ENCODE data around the gene CLK2.
A peak's percentile ranks its signal among the peaks of the same experiment; 100 is the strongest.
"Not testable (repeated sequence)": the region's sequence is repeated elsewhere in the genome, so short reads cannot be mapped to it uniquely, and the experiment has no call there.

Gene CLK2

DNA sequence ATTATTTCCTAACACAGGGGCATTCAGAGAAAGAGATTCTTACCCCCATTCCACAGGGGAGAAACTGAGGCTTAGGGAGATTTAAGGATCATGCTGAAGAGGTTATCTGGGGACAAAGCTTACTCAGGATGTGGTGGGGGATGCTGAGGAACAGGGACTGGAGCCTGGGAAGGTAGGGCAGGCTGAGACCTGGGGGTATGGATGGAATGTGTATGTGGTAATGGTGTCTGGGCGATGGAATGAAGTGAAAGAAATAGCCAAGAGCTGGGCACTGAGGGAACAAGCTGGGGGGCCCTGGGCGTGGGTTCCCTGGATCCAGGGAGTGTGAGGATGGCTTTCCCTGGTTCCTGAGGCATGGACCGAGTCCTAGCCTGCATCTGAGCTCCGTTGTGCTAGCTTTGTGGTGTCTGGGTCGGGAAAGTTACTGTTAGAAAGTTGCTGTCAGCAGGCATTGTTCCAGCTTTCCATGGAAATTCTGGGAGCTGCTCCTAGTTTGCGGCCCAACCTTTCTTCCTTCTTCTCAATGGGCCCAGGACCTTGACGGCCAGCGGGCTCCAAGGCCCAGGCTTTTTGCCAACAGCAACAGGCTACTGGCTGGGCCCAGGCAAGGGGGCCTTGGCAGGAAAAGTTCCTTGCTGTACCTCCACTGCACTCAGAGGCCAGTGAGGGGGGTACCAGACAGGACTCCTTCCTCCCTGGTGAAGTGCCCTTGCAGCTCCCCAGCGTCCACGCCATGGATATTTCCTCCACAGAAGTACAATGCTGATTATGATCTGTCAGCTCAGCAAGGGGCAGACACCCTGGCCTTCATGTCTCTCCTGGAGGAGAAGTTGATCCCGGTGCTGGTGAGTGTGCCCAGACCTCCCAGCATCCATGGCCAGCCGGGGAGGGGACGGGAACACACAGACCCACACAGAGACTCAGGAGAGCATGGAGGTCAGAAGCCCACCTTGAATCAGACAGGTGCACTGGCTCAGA, 41.0 kb downstream of the CLK2 start:
- H3K9ac ChIP-seq (ENCODE audit: low read depth, low read length); H3K36me3 ChIP-seq (ENCODE audit: insufficient read depth, low read length); H3K4me1 ChIP-seq (ENCODE audit: insufficient read depth, low read length); H3K9me3 ChIP-seq (ENCODE audit: control insufficient read depth, insufficient read depth, low read length): not testable (repeated sequence)

DNA sequence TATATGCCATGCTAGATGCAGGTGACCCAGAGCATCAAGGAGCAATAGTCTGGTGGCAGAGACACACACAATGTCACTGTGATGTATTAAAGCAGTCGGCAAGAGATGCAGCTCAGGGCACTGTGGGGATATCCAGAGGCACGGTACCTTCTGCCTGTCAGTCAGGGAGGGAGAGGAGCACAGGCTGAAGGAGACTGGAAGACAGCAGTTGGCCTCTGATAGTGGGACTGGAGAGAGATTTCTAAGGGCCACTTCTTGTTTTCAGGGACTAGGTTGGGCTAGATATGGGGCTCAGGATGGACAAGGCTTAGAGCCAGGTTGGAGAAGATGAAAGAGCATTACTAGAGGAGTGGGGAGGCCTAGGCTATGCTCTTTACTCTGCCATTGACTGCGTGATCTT, 42.0 kb downstream of the CLK2 start:
- H3K4me1 ChIP-seq (ENCODE audit: insufficient read depth, low read length); H3K9me3 ChIP-seq (ENCODE audit: control insufficient read depth, insufficient read depth, low read length); H3K36me3 ChIP-seq (ENCODE audit: insufficient read depth, low read length); H3K9ac ChIP-seq (ENCODE audit: low read depth, low read length): not testable (repeated sequence)

- Histone ChIP-seq H3K9ac (ENCODE audit: low read depth, low read length) (peak overlapping the region; percentile 64), H3K4me1 (ENCODE audit: insufficient read depth, low read length) (peaks cover 22% of the 10 kb centered on the region), H3K9me3 (ENCODE audit: control insufficient read depth, insufficient read depth, low read length) (no peaks in the 10 kb centered on the region), H3K36me3 (ENCODE audit: insufficient read depth, low read length) (no peaks in the 10 kb centered on the region)
Observed at GRCh38 chr1:155228096-155228427, 45.2 kb downstream of the CLK2 start.

DNA sequence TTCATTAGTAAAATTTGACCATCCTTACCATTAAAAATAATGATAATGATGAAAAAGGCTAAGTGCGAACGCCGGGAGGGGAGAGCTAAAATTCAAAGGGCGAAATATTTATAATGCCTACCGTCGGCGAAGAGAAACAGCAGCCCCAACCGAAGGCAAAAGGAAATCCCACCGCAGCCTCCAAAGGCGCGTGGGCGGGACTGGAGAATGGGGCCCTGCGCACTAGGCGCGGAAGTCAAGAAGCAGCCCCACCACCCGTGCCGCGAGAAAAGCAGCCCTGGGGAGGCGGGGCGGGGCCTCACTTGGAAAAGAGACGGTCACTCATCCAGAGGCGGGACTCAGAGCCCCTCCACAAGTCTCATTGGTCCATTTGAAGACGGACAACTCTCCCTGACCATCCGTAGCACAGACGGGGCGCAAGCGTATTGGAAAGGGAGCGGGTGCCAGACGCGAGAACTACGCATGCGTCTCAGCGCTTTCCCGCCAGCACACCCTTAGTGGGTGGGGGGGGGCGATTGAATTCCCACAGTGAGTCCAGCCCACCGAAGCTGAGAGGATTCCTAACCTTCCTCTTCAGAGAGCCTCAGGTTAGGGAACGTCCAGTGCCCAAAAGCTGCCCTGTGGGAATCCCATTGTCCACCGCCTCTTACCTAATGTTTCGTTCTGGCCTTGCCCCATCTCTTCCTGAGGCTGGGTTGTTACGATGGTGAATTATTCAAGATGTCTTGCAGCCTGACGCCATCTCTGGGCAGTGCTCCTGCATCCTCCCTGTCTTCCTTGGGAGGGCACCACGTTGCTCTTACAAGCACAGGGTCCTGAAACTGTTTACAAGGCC, 45.8 kb downstream of the CLK2 start:
- H3K9ac ChIP-seq (ENCODE audit: low read depth, low read length) = peak overlapping the region; percentile 77
- H3K36me3 ChIP-seq (ENCODE audit: insufficient read depth, low read length) = no peaks in the 10 kb centered on the region
- no peaks in the 10 kb centered on the region for H3K9me3 ChIP-seq (ENCODE audit: control insufficient read depth, insufficient read depth, low read length)

DNA sequence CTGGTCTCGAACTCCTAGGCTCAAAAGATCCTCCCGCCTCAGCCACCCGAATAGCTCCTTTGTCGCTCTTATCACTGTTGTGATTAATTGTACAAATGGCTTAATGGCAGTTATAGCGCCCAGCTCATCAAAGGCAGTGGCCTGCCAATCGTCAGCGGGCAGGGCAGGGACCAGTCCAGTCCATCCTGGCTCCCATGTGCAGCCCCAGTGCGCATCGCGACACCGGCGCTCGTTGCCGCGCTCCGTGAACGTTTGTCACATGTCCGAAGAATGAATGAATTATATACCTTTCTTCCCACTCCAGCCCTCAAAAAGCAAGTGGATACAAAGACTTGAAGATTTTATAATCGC, 46.4 kb downstream of the CLK2 start:
- peaks cover 22% of the 10 kb centered on the region for H3K4me1 ChIP-seq (ENCODE audit: insufficient read depth, low read length)
- H3K9ac ChIP-seq (ENCODE audit: low read depth, low read length) = peak overlapping the region; percentile 77
- no peaks in the 10 kb centered on the region for H3K9me3 ChIP-seq (ENCODE audit: control insufficient read depth, insufficient read depth, low read length)
- H3K36me3 ChIP-seq (ENCODE audit: insufficient read depth, low read length) = no peaks in the 10 kb centered on the region

More for the DNA sequence above, 45.8 kb downstream of the CLK2 start:
- H3K4me1 ChIP-seq (ENCODE audit: insufficient read depth, low read length) = peaks cover 22% of the 10 kb centered on the region

- Histone ChIP-seq H3K4me1 (ENCODE audit: insufficient read depth, low read length) (peaks cover 22% of the 10 kb centered on the region), H3K9me3 (ENCODE audit: control insufficient read depth, insufficient read depth, low read length) (no peaks in the 10 kb centered on the region), H3K36me3 (ENCODE audit: insufficient read depth, low read length) (no peaks in the 10 kb centered on the region), H3K9ac (ENCODE audit: low read depth, low read length) (peak overlapping the region; percentile 77)
Observed at GRCh38 chr1:155226188-155226909, 47.0 kb downstream of the CLK2 start.

DNA sequence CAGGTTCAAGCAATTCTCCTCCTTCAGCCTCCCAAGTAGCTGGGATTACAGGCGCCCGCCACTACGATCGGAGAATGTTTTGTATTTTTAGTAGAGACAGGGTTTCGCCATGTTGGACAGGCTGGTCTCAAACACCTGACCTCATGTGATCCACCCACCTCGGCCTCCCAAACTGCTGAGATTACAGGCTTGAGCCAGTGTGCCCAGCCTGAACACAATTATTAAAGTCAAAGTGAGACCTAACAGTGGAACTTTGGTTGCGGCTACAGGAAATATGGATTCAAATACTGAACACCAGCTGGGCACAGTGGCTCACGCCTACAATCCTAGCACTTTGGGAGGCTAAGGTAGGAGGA, 47.9 kb downstream of the CLK2 start:
- H3K9ac ChIP-seq (ENCODE audit: low read depth, low read length); H3K36me3 ChIP-seq (ENCODE audit: insufficient read depth, low read length); H3K9me3 ChIP-seq (ENCODE audit: control insufficient read depth, insufficient read depth, low read length): not testable (repeated sequence)
- H3K4me1 ChIP-seq (ENCODE audit: insufficient read depth, low read length) = peaks cover 22% of the 10 kb centered on the region

- H3K4me1 ChIP-seq (ENCODE audit: insufficient read depth, low read length) = peaks cover 22% of the 10 kb centered on the region
- H3K36me3 ChIP-seq (ENCODE audit: insufficient read depth, low read length) = no peaks in the 10 kb centered on the region
- no peak overlapping the region for H3K9ac ChIP-seq (ENCODE audit: low read depth, low read length)
- H3K9me3 ChIP-seq (ENCODE audit: control insufficient read depth, insufficient read depth, low read length) = no peaks in the 10 kb centered on the region
Observed at GRCh38 chr1:155223047-155223446, 50.3 kb downstream of the CLK2 start.

GRCh38 chr1:155220211-155220965, 52.9 kb downstream of the CLK2 start:
- H3K36me3 ChIP-seq (ENCODE audit: insufficient read depth, low read length); H3K9me3 ChIP-seq (ENCODE audit: control insufficient read depth, insufficient read depth, low read length); H3K9ac ChIP-seq (ENCODE audit: low read depth, low read length): not testable (repeated sequence)
- H3K4me1 ChIP-seq (ENCODE audit: insufficient read depth, low read length) = peaks cover 11% of the 10 kb centered on the region

DNA sequence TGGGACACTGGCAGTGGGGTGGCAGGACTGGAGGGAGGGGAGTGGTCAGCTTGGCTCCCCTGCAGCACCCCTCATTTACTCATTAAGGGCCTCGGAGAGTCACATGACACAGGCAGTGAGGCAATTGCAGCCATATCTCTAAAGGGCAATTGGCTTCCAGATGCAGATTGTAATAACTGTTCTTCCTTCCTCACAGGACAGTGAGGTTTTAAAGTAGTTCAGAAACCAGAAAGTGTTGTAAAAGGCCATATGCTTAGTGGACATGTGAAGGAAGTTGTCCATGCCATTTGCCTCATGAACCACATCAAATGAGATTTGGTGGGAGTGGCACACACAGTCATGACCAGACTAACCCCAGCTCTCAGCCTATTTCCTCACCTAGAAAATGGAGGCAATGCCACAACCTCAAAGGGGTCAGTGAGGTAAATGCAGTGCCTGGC, 53.7 kb downstream of the CLK2 start:
- Histone ChIP-seq H3K9me3 (ENCODE audit: control insufficient read depth, insufficient read depth, low read length) (no peaks in the 10 kb centered on the region), H3K36me3 (ENCODE audit: insufficient read depth, low read length) (no peaks in the 10 kb centered on the region), H3K9ac (ENCODE audit: low read depth, low read length) (peak overlapping the region; percentile 32; the same call in 1 of the 2 replicates), H3K4me1 (ENCODE audit: insufficient read depth, low read length) (peaks cover 5% of the 10 kb centered on the region; the same call in 1 of the 2 replicates)

- Histone ChIP-seq H3K9ac (ENCODE audit: low read depth, low read length) (peak overlapping the region; percentile 32; the same call in 1 of the 2 replicates), H3K4me1 (ENCODE audit: insufficient read depth, low read length) (peaks cover under 1% of the 10 kb centered on the region; the same call in 1 of the 2 replicates), H3K36me3 (ENCODE audit: insufficient read depth, low read length) (no peaks in the 10 kb centered on the region), H3K9me3 (ENCODE audit: control insufficient read depth, insufficient read depth, low read length) (no peaks in the 10 kb centered on the region)
Observed at GRCh38 chr1:155218854-155219591, 54.3 kb downstream of the CLK2 start.

- H3K9ac ChIP-seq (ENCODE audit: low read depth, low read length); H3K9me3 ChIP-seq (ENCODE audit: control insufficient read depth, insufficient read depth, low read length); H3K4me1 ChIP-seq (ENCODE audit: insufficient read depth, low read length); H3K36me3 ChIP-seq (ENCODE audit: insufficient read depth, low read length): not testable (repeated sequence)
Observed at GRCh38 chr1:155214702-155215101, 58.6 kb downstream of the CLK2 start.
